ENCODE results near the gene DNAH5.
"Not testable (repeated sequence)": the region's sequence is repeated elsewhere in the genome, so short reads cannot be mapped to it uniquely, and the experiment has no call there.

The DNAH5 gene

DNA sequence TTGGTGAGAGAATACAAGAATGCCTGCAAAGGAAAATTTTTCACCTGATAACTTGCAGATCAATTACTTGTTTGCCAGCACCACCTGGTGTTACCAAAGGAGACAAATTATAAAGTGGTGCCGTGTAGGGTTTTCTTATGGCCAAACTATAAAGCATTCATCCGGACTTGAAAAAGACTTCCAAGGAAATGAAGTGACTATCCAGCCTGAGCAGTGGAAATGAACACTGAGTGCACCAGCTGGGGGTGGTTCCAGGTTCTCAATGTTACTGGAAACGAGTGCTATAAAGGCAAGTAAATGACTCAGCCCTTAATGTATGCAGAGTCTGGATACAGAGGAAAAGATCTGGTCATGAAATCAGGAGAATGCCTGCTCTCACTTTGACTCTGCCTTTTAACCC is 113.1 kb downstream of the DNAH5 start:
- no peak for DNase-seq

- no peak for DNase-seq
Observed at GRCh38 chr5:13830536-13830935, 114.0 kb downstream of the DNAH5 start.

DNA sequence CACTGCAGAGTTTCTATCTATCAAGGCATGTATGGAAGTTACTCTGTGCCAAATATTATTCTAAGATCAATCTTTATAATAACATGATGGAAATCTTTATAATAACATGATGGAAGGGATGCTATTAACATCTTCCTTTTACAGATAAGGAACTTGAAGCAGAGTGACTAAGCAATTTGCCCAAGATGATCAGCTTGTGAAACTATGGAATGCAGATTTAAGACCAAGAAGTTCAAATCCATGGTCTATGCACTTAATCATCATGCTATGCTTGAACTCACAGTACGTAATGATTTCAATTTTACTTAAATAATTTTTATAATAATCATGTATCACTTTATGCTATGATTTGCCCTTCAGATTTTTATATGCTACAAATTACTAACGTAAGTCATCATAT is 123.1 kb downstream of the DNAH5 start:
- DNase-seq = no peak

- no peak for DNase-seq
Observed at GRCh38 chr5:13816126-13816525, 128.4 kb downstream of the DNAH5 start.

DNA sequence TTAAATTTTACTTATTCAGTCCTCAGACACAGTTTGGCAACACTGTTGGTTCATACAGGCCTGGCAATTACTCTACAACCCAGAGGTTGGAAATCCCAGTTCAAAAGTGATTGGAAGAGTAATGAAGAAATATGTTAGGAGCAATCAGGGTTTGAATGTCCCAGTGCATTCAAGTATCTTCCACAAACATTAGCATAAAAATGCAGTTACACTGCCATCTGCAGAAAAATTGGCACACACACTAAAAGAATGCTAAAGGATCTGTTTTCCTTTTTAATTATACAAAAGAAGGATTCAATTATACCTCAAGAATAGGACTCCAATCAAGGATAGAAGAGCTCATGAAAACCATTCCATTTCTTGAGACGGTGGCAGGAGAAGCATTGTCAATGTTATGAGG is 130.2 kb downstream of the DNAH5 start:
- DNase-seq = no peak

GRCh38 chr5:13809921-13810320 is 134.6 kb downstream of the DNAH5 start:
- DNase-seq = no peak

GRCh38 chr5:13804336-13804735 is 140.2 kb downstream of the DNAH5 start:
- no peak for DNase-seq

GRCh38 chr5:13798569-13798968 is 145.9 kb downstream of the DNAH5 start:
- DNase-seq = not testable (repeated sequence)

- no peak for DNase-seq
Observed at GRCh38 chr5:13785781-13786415, 158.6 kb downstream of the DNAH5 start.

DNA sequence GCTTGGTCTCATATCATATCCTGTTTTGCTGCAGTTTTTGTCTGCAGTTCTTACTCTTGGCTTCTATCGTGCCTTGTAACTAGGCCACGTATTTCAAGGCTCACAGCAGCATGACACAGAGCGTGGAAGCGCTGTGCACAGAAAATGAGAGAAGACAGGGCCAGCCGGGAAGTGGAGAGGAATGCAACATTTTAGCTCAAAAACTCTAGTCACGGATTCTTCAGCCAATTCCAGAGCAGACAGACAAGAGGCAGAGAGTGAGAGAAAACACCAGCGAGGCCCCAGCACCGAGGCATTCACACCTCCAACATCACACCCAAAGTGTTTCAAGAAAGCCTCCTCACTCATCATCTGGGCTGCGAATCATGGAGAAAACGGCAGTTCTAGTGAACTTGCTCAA is 160.8 kb downstream of the DNAH5 start:
- DNase-seq = no peak

DNA sequence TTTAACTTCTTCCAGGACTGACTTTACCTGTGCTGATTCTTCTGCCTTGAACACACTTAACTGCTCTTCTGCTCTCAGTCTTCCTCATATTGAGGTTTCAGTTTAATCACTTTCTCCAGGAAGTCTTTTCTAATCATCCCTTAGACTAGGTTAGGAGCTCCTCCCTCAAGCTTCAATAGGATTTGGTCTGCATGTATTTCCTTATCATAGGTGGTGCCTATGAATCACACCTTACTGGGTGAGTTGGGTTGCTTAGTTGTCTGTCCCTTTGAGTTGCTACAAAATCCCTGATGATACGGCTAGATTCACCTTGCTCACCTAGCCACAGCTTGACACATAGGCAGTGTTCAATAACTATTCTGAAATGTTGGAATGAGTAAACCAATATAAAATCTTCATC is 164.4 kb downstream of the DNAH5 start:
- no peak for DNase-seq

- no peak for DNase-seq
Observed at GRCh38 chr5:13773649-13774048, 170.8 kb downstream of the DNAH5 start.

GRCh38 chr5:13771011-13771571 is 173.4 kb downstream of the DNAH5 start:
- DNase-seq = no peak

DNA sequence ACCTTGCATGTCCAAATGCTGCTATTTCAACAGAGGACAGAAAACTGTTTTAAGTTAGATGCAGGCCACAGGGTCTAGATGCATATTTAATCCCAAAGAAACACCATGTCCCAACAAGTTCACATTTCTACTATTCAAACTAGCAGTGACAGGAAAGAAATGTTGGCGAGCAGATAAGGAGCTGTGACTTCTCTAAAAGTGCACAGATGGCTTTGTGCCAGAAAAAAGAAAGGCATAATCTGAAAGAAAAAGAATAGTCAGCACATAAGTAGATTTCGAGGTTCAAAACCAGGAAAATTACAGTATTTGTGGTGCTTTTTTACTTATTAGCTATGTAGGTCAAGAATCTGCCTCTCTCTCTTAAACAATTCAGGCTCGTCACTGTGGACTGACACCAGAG is 178.3 kb downstream of the DNAH5 start:
- no peak for DNase-seq

DNA sequence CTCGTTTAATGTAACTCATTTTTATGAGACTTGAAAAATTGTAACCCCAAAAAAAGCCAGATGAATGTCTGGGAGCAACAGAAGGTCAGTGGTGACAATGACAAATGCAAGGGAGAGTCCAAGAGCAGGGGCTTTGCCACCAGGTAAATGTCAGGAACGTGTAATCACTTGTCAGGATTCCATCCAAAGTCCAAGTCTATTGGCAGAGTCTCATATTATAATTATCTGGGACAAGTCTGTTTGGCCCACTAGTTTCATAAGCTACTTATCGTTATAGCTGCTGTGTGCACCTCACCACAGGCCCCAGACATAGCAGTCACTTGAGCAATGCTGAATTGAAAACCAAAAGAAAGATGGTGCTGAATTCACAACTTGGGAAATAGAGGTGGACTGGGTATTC is 180.8 kb downstream of the DNAH5 start:
- no peak for DNase-seq

- no peak for DNase-seq
Observed at GRCh38 chr5:13749766-13750165, 194.7 kb downstream of the DNAH5 start.

- DNase-seq = no peak
Observed at GRCh38 chr5:13746026-13746425, 198.5 kb downstream of the DNAH5 start.

DNA sequence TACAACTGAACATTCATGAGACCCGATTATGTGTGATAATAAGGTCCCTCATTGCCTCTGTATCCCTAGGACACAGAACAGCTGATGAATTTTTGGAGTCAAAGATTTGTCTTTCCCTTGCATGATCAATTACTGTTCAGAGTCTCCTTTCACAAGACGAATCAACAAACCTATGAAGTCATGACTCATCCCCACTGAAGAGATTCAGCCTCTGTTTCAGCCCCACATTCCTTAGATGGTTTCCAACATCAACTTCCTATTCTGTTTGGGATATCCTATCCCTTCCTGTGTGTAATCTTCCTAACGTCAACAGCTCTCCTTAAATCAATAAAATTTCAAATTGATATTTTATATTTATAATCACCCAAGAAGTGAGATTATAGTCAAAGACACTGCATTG is 199.0 kb downstream of the DNAH5 start:
- DNase-seq = no peak

DNA sequence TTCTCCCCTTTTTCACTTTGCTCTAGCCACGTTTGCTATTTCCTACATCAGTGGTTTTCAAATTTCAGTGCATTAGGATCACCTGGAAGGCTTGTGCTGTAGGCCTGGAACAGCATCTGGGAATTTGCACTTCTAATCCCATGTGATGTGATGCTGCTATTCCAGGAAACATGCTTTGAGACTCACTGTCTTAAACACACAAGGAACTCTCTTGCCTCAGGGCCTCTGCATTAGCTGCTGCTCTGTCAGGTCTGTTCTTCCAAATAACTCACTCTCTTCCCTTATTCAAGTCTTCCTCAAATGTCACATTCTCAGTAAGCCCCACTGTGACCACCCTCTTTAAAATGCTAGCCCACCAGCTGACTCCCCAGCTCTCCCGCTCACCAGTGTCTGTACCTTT is 204.0 kb downstream of the DNAH5 start:
- no peak for DNase-seq

- no peak for DNase-seq
Observed at GRCh38 chr5:13739479-13739878, 205.0 kb downstream of the DNAH5 start.

DNA sequence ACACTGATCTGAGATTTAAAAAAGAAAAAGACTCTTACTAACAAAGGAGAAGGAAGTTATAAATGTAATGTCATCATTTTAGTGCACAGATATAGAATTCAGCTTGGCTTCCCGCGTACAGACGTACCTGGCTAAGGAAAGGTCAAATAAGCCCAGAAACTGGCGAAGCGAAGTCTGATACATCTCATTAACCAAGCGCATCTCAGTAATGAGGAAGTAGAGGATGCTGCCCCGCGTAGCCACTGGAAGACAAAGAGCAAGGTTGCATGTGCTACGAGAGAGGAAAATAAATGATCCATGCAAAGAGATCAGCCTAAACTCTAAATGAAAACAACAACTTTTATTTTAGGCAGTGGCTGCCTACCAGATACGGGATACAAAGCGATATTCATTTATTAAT is 208.8 kb downstream of the DNAH5 start:
- DNase-seq = no peak

GRCh38 chr5:13731121-13731628 is 213.3 kb downstream of the DNAH5 start:
- no peak for DNase-seq

GRCh38 chr5:13708906-13709305 is 235.6 kb downstream of the DNAH5 start:
- no peak for DNase-seq

- no peak for DNase-seq
Observed at GRCh38 chr5:13708432-13708831, 236.1 kb downstream of the DNAH5 start.

GRCh38 chr5:13704396-13704795 is 240.1 kb downstream of the DNAH5 start:
- no peak for DNase-seq
